Measurements from ENCODE around the gene C8A.
A peak's percentile ranks its signal among the peaks of the same experiment; 100 is the strongest.

Gene C8A

GRCh38 chr1:56854521-56855099 is at the start of gene C8A:
TSS of gene C8A (plus strand) at chr1:56854797. CDS start at chr1:56854902, 105 bp downstream.
- no peak for DNase-seq (ENCODE audit: low read depth, low spot score)

- no peak for DNase-seq (ENCODE audit: low read depth, low spot score)
Measured at GRCh38 chr1:56806804-56807203, 47.8 kb upstream of the C8A start.

- DNase-seq (ENCODE audit: low read depth, low spot score): no peak
Measured at GRCh38 chr1:56808410-56808809, 46.2 kb upstream of the C8A start.

GRCh38 chr1:56811331-56811730 is 43.3 kb upstream of the C8A start:
- peak; percentile 95 for DNase-seq (ENCODE audit: low read depth, low spot score)

GRCh38 chr1:56814205-56814604 is 40.4 kb upstream of the C8A start:
- no peak for DNase-seq (ENCODE audit: low read depth, low spot score)

GRCh38 chr1:56816264-56816663 is 38.3 kb upstream of the C8A start:
- no peak for DNase-seq (ENCODE audit: low read depth, low spot score)

- no peak for DNase-seq (ENCODE audit: low read depth, low spot score)
Measured at GRCh38 chr1:56816909-56817308, 37.7 kb upstream of the C8A start.

- no peak for DNase-seq (ENCODE audit: low read depth, low spot score)
Measured at GRCh38 chr1:56817716-56818463, 36.7 kb upstream of the C8A start.

- DNase-seq (ENCODE audit: low read depth, low spot score): peak; percentile 79
Measured at GRCh38 chr1:56819387-56819899, 35.2 kb upstream of the C8A start, which contains the start of gene FYB2. TSS of gene FYB2 (minus strand) at chr1:56819404. CDS start at chr1:56819290, 114 bp downstream.

- DNase-seq (ENCODE audit: low read depth, low spot score): peak; percentile 93
Measured at GRCh38 chr1:56820755-56821461, 33.7 kb upstream of the C8A start.

- DNase-seq (ENCODE audit: low read depth, low spot score): no peak
Measured at GRCh38 chr1:56821462-56821797, 33.2 kb upstream of the C8A start.

- no peak for DNase-seq (ENCODE audit: low read depth, low spot score)
Measured at GRCh38 chr1:56824271-56824670, 30.3 kb upstream of the C8A start.

- DNase-seq (ENCODE audit: low read depth, low spot score): no peak
Measured at GRCh38 chr1:56824938-56825337, 29.7 kb upstream of the C8A start.

GRCh38 chr1:56825436-56825835 is 29.2 kb upstream of the C8A start:
- no peak for DNase-seq (ENCODE audit: low read depth, low spot score)

- no peak for DNase-seq (ENCODE audit: low read depth, low spot score)
Measured at GRCh38 chr1:56827711-56828110, 26.9 kb upstream of the C8A start.

- no peak for DNase-seq (ENCODE audit: low read depth, low spot score)
Measured at GRCh38 chr1:56830052-56830451, 24.5 kb upstream of the C8A start.

GRCh38 chr1:56831871-56832693 is 22.5 kb upstream of the C8A start:
- peak; percentile 76 for DNase-seq (ENCODE audit: low read depth, low spot score)

GRCh38 chr1:56833088-56833487 is 21.5 kb upstream of the C8A start:
- DNase-seq (ENCODE audit: low read depth, low spot score): no peak

GRCh38 chr1:56834137-56834900 is 20.3 kb upstream of the C8A start:
- DNase-seq (ENCODE audit: low read depth, low spot score): no peak

GRCh38 chr1:56835657-56836056 is 18.9 kb upstream of the C8A start:
- DNase-seq (ENCODE audit: low read depth, low spot score): no peak

GRCh38 chr1:56836359-56836758 is 18.2 kb upstream of the C8A start:
- DNase-seq (ENCODE audit: low read depth, low spot score): no peak
